GM12872 (cell line): Measurements from ENCODE around the gene MANSC4.

Experiments
- TF ChIP-seq, protein P1 (sequence below): IDR thresholded peaks from 3 replicates; pipeline ENCODE4 v1.5.1; 2011; ENCODE audit warnings: low read depth, mild to moderate bottlenecking, low read length, moderate library complexity; ENCODE audit not compliant: insufficient read depth

Gene MANSC4

DNA sequence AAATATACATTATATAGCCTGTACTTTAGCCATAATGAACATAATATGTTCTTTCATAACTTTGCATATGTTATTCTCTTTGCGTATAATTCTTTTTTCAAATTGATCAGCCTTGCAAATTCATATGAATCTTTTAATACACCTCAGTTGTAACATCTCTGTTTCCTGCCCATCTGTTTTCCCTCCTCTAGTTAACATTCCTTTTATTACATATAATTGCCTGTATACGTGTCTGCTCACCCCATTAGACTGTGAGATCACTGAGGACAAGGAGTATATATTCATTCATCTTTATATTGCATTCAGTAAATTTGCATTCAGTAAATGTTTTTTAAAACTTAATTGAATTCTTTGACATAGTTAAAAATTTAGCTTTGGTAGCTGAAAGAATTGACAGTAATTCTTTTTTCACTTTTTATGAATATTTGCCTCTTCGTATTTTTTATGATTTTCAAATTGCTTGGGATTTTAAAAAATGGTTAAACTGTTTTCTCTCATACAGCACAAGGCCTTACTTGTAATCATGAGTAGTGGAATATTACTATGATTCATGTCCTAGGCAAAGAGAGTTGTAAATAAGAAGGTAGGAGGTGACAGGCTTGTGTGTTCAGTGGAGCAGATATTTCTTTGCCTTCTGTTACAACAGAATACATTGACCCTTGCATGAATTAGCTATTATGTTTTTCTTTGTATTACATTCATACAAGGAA lies 32.8 kb downstream of the MANSC4 start:
- TF ChIP-seq, protein P1, sequence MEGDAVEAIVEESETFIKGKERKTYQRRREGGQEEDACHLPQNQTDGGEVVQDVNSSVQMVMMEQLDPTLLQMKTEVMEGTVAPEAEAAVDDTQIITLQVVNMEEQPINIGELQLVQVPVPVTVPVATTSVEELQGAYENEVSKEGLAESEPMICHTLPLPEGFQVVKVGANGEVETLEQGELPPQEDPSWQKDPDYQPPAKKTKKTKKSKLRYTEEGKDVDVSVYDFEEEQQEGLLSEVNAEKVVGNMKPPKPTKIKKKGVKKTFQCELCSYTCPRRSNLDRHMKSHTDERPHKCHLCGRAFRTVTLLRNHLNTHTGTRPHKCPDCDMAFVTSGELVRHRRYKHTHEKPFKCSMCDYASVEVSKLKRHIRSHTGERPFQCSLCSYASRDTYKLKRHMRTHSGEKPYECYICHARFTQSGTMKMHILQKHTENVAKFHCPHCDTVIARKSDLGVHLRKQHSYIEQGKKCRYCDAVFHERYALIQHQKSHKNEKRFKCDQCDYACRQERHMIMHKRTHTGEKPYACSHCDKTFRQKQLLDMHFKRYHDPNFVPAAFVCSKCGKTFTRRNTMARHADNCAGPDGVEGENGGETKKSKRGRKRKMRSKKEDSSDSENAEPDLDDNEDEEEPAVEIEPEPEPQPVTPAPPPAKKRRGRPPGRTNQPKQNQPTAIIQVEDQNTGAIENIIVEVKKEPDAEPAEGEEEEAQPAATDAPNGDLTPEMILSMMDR: no peak

DNA sequence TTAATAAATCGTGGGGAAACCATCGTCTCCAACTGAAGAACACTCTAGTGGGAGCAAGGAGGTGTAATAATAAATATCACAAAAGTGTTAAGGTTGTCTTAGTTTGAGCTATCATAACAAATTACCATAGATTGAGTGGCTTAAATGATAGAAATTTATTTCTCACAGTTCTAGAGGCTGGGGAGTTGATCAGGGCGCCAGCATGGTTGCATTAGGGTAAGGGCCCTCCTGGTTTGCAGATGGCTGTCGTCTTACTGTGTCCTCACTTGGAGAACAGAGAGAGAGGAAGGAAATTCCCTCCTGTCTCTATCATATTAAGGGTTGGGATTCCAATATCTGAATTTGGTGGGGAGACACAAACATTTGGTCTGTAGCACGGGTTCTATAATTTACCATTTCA lies 36.4 kb downstream of the MANSC4 start:
- TF ChIP-seq, protein P1: no peak

DNA sequence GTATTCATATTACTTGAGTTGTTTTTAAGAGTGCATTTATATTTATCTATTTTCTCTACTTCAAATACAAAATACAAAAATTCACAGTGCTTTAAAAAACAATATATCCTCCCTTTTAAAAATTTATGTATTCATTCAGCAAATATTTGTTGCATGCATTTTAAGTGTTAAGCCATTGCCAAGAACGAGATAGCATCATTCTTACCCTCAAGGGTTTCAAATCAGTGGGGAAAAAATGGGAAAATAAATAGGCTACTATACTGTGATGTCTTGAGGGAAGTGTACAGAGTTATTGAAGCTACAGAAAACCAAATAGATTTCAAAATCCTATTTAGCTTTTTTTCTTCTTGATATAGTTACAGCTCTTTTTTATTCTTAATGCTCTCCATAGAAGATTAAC lies 46.2 kb downstream of the MANSC4 start:
- TF ChIP-seq, protein P1: no peak

DNA sequence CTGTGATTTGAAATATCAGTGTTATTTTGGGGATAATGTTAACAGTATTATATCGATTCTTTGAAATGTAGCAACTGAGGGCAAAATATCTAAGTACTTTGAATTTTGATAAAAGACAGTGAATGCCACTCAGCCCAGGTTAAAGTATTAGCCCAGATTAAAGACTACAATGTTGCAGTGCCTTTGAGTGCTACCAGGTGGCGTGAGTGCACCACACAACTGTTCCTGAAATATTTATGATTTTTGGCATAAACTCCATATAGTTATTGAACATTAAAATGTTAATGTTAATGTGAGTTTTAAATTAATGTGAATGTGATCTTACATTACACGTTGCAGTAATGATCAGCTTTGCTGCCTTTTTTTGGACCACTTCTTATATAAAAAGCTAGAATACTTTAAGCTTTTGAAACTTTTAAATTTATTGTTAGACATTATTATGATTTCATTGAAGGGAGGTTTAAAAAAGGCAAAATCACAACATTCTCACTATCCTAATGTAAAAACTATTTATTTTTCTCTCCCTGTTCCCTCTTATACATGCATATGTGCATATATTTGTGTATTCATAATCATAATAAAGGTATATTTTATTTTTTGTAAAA lies 46.9 kb downstream of the MANSC4 start:
- TF ChIP-seq, protein P1: peak; percentile 76

DNA sequence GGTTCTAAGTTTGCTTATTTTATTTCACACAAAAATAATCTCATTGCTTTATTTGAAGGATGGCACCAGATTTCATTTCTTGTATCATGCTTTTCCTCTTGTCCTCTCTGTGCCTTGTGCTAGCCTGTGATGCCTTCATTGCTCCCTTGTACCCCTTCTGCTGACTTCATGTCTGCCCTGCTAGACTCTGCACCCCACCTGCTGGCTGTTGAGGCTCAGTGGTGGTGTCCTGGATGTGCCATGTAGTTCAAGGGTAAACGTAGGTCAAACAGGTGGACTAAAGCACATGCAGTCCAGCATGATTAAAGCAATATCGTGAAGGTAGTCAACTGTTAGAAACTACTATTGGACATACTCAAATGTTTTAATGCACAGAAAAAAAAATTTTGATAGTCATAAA lies 47.8 kb downstream of the MANSC4 start:
- TF ChIP-seq, protein P1: peak; percentile 45; the same call in 2 of the 3 replicates

DNA sequence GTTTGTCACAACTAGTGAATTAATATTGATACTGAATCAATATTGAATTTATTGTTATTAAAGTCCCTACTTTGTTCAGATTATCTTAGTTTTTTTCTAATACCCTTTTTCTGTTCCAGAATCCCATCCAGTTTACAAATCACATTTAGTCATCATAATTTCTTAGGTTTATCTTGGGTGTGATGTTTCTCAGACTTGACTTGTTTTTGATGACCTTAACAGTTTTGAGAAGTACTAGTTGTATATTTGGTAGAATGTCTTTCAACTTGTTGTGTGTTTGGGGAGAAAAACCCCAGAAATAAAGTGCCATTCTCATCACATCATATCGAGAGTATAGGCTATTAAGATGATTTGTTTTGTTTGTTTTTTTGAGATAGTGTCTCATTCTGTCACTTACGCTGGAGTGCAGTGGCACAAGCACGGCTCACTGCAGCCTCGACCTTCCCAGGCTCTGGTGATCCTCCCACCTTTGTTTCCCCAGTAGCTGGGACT lies 49.9 kb downstream of the MANSC4 start:
- TF ChIP-seq, protein P1: no peak

DNA sequence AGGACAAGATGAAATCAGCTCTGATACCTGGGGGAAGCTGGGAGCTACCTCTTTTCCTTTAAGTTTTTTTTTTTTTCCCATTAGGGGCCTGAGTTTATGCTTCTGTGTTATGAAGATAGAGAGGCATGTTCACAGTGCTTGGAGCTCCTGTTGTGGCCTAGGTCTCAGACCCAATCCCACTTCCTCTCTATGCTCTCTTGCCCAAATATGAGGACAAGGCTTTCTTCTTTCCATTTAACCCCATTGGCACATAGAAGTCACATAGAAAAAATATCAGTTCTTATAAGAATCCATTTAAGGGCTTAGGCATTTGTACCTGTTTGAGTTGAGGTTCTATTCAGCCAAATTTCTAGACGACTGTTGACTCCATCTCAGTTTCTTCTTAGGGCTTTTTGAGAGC lies 56.8 kb downstream of the MANSC4 start:
- TF ChIP-seq, protein P1: no peak
